ENCODE data around the gene TRIM66.

DNA sequence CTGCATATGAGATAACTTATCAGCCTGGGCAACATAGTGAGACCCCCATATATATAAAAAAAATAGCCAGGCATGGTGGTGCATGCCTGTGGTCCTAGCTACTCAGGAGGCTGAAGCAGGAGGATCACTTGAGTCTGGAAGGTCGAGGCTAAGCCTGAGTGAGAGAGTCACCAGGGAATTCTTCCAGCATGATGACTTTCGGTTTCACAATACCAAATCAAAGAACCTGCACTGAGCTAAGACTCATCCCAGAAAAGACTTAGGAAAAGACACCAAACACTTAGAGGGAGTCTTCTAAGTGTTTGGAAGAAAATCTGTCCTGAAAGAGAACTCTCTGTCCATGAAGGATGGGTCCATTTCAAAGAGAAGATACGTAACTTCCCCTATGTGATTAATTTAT lies 101.2 kb downstream of the TRIM66 start:
- TF ChIP-seq, protein P1, sequence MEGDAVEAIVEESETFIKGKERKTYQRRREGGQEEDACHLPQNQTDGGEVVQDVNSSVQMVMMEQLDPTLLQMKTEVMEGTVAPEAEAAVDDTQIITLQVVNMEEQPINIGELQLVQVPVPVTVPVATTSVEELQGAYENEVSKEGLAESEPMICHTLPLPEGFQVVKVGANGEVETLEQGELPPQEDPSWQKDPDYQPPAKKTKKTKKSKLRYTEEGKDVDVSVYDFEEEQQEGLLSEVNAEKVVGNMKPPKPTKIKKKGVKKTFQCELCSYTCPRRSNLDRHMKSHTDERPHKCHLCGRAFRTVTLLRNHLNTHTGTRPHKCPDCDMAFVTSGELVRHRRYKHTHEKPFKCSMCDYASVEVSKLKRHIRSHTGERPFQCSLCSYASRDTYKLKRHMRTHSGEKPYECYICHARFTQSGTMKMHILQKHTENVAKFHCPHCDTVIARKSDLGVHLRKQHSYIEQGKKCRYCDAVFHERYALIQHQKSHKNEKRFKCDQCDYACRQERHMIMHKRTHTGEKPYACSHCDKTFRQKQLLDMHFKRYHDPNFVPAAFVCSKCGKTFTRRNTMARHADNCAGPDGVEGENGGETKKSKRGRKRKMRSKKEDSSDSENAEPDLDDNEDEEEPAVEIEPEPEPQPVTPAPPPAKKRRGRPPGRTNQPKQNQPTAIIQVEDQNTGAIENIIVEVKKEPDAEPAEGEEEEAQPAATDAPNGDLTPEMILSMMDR (IDR thresholded peaks at IDR 0.05) = no peak
- no peak for TF ChIP-seq POLR2A (IDR thresholded peaks at IDR 0.05)

Data from body of pancreas (tissue), 4 donors.